Suppressor macrophage (primary cell): Measurements from ENCODE around the gene POLR1G.

Source experiments
- DNase-seq, 4 experiments: peaks; one replicate each; pipeline ENCODE4 v3.0.0-alpha.2; 2020 to 2022

The POLR1G gene

GRCh38 chr19:45445139-45445538, 38.7 kb downstream of the POLR1G start:
- DNase-seq = no peak

- DNase-seq = peak in 3 of 4 experiments; percentile 49 to 60 (median 55)
Measured at GRCh38 chr19:45446295-45446694, 39.9 kb downstream of the POLR1G start.

- no peak for DNase-seq
Measured at GRCh38 chr19:45446944-45447343, 40.5 kb downstream of the POLR1G start.

- no peak for DNase-seq
Measured at GRCh38 chr19:45448425-45448756, 41.9 kb downstream of the POLR1G start.

GRCh38 chr19:45448887-45449299, 42.4 kb downstream of the POLR1G start:
- no peak for DNase-seq

- no peak for DNase-seq
Measured at GRCh38 chr19:45450012-45450333, 43.5 kb downstream of the POLR1G start.

- DNase-seq = peak in 1 of 4 experiments; percentile 42
Measured at GRCh38 chr19:45451131-45451849, 44.8 kb downstream of the POLR1G start.

- DNase-seq = no peak
Measured at GRCh38 chr19:45451850-45452387, 45.5 kb downstream of the POLR1G start.

GRCh38 chr19:45455707-45456499, 49.5 kb downstream of the POLR1G start:
- peak; percentile 96 to 99 (median 96) for DNase-seq

GRCh38 chr19:45456500-45456815, 50.0 kb downstream of the POLR1G start:
- DNase-seq = no peak

GRCh38 chr19:45457776-45458175, 51.3 kb downstream of the POLR1G start:
- DNase-seq = no peak
